Stimulated activated CD4-positive, alpha-beta T cell treated with anti-CD3 and anti-CD28 coated beads, TNF-alpha, amount 100 ng/mL, for 24 hours (primary cell): ENCODE results near the gene AREG.

Source experiments
- DNase-seq, 3 experiments: peaks; one replicate each; pipeline ENCODE4 v3.0.0-alpha.2; 2020; ENCODE audit warnings: low read depth in 3 of 3

The AREG gene

GRCh38 chr4:74504212-74504611 lies 59.3 kb downstream of the AREG start:
- no peak for DNase-seq
